ENCODE measurements around the gene TOP3B. TPM values are rescaled to one million over a fixed set of nuclear protein-coding genes. Genes with fewer than 3 reads are reported as not detected.

Gene TOP3B
- polyA plus RNA-seq, 3 donors, result 9.0 to 31.9 (median 9.5) TPM

- peaks cover 86 to 97% of the 10 kb centered on the region in 2 donors for H3K36me3 ChIP-seq (replicated peaks in 1 of 2; ENCODE audit: control insufficient read depth in 1 of 2, insufficient read depth in 2 of 2, low read length in 2 of 2)
Observed at GRCh38 chr22:21927174-21927823, 55.3 kb downstream of the TOP3B start.

GRCh38 chr22:21926728-21927127, 55.9 kb downstream of the TOP3B start:
- no peak overlapping the region for H3K4me2 ChIP-seq (replicated peaks; ENCODE audit: extremely low read depth, low read length, poor library complexity, severe bottlenecking)
- H2AFZ ChIP-seq (ENCODE audit: insufficient read depth, low read depth, low read length, poor library complexity, severe bottlenecking), result no peak overlapping the region
- Mint-ChIP-seq H3K4me1 (no peaks in the 10 kb centered on the region), H3K27me3 (ENCODE audit: low read depth in 3 of 3) (no peaks in the 10 kb centered on the region), H3K27ac (peak overlapping the region in 4 of 7 donors; percentile 19 to 72 (median 38)), H3K9me3 (no peaks in the 10 kb centered on the region), H3K4me3 (no peak overlapping the region), H3K36me3 (peaks cover 78 to 97% of the 10 kb centered on the region in 2 donors)
- peaks cover 86 to 97% of the 10 kb centered on the region in 2 donors for H3K36me3 ChIP-seq (replicated peaks in 1 of 2; ENCODE audit: control insufficient read depth in 1 of 2, insufficient read depth in 2 of 2, low read length in 2 of 2)
- 100% methylated on average over 2 of the region's 4 CpGs for WGBS (ENCODE audit: insufficient coverage)
- no peak for DNase-seq
- no peak overlapping the region for H3K9ac ChIP-seq (ENCODE audit: insufficient read depth, low read length, poor library complexity, severe bottlenecking)
- H3K4me3 ChIP-seq (replicated peaks in 1 of 3; ENCODE audit: low read depth in 2 of 3, low read length in 3 of 3), result no peak overlapping the region
- H3K27ac ChIP-seq (ENCODE audit: low read depth in 1 of 2, low read length in 2 of 2), result peak overlapping the region in 1 of 2 donors; percentile 43
- intact Hi-C loops (cut with micrococcal nuclease), result no loop called here
- H4K20me1 ChIP-seq (ENCODE audit: insufficient read depth, low read length), result peaks cover 80% of the 10 kb centered on the region
- no peak for TF ChIP-seq CTCF (IDR thresholded peaks at IDR 0.05)
- H3K4me1 ChIP-seq (ENCODE audit: control insufficient read depth in 1 of 2, insufficient read depth in 2 of 2, low read length in 2 of 2), result no peaks in the 10 kb centered on the region
- no peaks in the 10 kb centered on the region for H3K27me3 ChIP-seq (ENCODE audit: control insufficient read depth in 2 of 2, insufficient read depth in 2 of 2, low read length in 2 of 2)
- no peaks in the 10 kb centered on the region for H3K9me3 ChIP-seq (replicated peaks in 1 of 2; ENCODE audit: control insufficient read depth in 1 of 2, insufficient read depth in 1 of 2, low read length in 2 of 2)
- H3K79me2 ChIP-seq (ENCODE audit: insufficient read depth, low read length), result no peaks in the 10 kb centered on the region

More at GRCh38 chr22:21927174-21927823, 55.3 kb downstream of the TOP3B start:
- no peak for TF ChIP-seq CTCF (IDR thresholded peaks at IDR 0.05)
- H4K20me1 ChIP-seq (ENCODE audit: insufficient read depth, low read length), result peaks cover 76% of the 10 kb centered on the region
- Mint-ChIP-seq H3K36me3 (peaks cover 75 to 97% of the 10 kb centered on the region in 2 donors), H3K9me3 (no peaks in the 10 kb centered on the region), H3K4me1 (no peaks in the 10 kb centered on the region), H3K27ac (peak overlapping the region in 4 of 7 donors; percentile 19 to 72 (median 38)), H3K27me3 (ENCODE audit: low read depth in 3 of 3) (no peaks in the 10 kb centered on the region), H3K4me3 (no peak overlapping the region)
- no peaks in the 10 kb centered on the region for H3K79me2 ChIP-seq (ENCODE audit: insufficient read depth, low read length)
- peak overlapping the region in 1 of 2 donors; percentile 43 for H3K27ac ChIP-seq (ENCODE audit: low read depth in 1 of 2, low read length in 2 of 2)
- H3K27me3 ChIP-seq (ENCODE audit: control insufficient read depth in 2 of 2, insufficient read depth in 2 of 2, low read length in 2 of 2), result no peaks in the 10 kb centered on the region
- no peak overlapping the region for H3K4me3 ChIP-seq (replicated peaks in 1 of 3; ENCODE audit: low read depth in 2 of 3, low read length in 3 of 3)
- 92% methylated on average over 11 of the region's 16 CpGs for WGBS (ENCODE audit: insufficient coverage)
- no peaks in the 10 kb centered on the region for H3K9me3 ChIP-seq (replicated peaks in 1 of 2; ENCODE audit: control insufficient read depth in 1 of 2, insufficient read depth in 1 of 2, low read length in 2 of 2)
- no peak overlapping the region for H3K9ac ChIP-seq (ENCODE audit: insufficient read depth, low read length, poor library complexity, severe bottlenecking)
- intact Hi-C loops (cut with micrococcal nuclease), result no loop called here
- no peak overlapping the region for H2AFZ ChIP-seq (ENCODE audit: insufficient read depth, low read depth, low read length, poor library complexity, severe bottlenecking)
- DNase-seq, result no peak
- H3K4me2 ChIP-seq (replicated peaks; ENCODE audit: extremely low read depth, low read length, poor library complexity, severe bottlenecking), result no peak overlapping the region
- H3K4me1 ChIP-seq (ENCODE audit: control insufficient read depth in 1 of 2, insufficient read depth in 2 of 2, low read length in 2 of 2), result no peaks in the 10 kb centered on the region
